VCaP (cell line): Measurements from ENCODE around the gene KCNQ5.

Source experiments
- H3K27ac ChIP-seq: fragments of 450-650 bp; 2 replicates; pipeline ENCODE4 v1.5.1; 2017
- TF ChIP-seq, protein P1 (sequence below): fragments of 450-650 bp; conservative IDR thresholded peaks from 2 replicates; pipeline ENCODE4 v1.5.1; 2017; ENCODE audit warnings: mild to moderate bottlenecking, moderate library complexity

KCNQ5 gene

DNA sequence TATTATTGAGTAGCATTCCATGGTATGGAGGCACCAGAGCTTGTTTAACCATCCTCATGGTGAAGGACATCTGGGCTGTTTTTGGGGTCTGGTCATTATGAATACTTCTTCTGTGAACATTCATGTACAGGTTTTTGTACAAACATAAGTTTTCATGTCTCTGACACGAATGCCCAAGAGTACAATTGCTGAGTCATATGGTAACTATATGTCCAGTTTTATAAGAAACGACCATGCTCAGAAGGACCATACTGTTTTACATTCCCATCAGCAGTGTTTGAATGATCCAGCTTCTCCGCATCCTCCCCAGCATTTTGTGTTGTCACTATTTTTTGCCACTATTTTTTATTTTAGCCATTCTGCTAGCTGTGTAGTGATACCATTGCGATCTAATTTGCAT, 414.8 kb downstream of the KCNQ5 start:
- TF ChIP-seq, protein P1, sequence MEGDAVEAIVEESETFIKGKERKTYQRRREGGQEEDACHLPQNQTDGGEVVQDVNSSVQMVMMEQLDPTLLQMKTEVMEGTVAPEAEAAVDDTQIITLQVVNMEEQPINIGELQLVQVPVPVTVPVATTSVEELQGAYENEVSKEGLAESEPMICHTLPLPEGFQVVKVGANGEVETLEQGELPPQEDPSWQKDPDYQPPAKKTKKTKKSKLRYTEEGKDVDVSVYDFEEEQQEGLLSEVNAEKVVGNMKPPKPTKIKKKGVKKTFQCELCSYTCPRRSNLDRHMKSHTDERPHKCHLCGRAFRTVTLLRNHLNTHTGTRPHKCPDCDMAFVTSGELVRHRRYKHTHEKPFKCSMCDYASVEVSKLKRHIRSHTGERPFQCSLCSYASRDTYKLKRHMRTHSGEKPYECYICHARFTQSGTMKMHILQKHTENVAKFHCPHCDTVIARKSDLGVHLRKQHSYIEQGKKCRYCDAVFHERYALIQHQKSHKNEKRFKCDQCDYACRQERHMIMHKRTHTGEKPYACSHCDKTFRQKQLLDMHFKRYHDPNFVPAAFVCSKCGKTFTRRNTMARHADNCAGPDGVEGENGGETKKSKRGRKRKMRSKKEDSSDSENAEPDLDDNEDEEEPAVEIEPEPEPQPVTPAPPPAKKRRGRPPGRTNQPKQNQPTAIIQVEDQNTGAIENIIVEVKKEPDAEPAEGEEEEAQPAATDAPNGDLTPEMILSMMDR: no peak
- no peak overlapping the region for H3K27ac ChIP-seq

DNA sequence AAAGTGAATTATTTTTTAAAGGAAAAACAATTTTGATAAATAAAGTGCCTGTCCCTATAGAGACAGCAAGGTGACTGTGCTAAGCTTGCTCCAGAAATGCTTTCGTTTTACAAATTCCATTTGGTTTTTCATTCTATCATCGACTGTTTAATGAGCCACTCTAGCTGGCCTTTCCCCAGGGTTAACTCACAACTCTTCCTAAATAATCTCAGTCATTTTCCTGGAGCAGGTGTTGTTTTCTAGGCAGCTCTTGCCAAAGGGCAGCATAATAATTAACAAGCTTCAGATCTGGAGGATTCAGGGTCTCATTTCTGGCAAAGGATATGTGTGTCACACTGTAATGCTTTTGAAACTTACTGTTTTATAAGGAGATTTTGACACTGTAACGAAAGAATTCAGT, 419.2 kb downstream of the KCNQ5 start:
- TF ChIP-seq, protein P1: no peak

DNA sequence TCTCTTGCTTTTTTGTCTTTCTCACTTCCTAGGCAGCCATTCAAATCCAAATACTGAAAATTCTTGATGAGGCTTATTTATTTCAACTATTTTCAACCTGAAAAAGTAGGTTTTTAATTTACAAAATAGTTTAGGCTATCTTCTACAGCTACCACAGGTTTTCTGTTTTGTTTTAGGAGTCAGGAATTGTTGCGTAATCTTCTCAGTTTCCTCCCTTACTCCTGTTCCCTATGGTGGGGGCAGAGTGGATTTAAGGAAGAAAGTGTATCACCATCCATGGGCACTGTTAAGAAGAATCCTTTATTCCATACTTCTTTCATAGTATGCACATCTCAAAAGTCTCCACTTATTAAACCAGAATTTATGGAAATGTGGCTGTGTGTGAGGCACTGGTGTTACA, 421.0 kb downstream of the KCNQ5 start:
- H3K27ac ChIP-seq: no peak overlapping the region
- TF ChIP-seq, protein P1: no peak

More for the DNA sequence above, 419.2 kb downstream of the KCNQ5 start:
- no peak overlapping the region for H3K27ac ChIP-seq

DNA sequence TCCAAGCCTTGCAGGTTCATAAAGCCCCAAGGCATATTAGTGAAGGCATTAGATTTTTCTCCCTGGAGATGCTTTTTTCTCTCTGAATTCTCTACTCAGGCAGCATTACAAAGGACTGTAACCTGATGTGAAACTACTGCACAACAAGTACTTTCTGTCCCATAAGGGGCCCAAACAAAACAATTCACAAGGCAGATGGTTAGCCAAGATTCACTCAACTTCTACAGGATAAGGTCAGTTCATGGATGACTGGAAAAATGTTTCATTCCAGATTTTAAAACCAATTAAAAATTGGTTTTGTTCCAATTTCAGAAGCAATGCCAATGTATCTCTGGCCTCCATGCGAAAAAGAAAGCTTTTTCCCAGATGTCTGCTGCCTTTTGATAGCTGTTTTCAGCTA, 421.6 kb downstream of the KCNQ5 start:
- no peak overlapping the region for H3K27ac ChIP-seq
- TF ChIP-seq, protein P1: no peak

DNA sequence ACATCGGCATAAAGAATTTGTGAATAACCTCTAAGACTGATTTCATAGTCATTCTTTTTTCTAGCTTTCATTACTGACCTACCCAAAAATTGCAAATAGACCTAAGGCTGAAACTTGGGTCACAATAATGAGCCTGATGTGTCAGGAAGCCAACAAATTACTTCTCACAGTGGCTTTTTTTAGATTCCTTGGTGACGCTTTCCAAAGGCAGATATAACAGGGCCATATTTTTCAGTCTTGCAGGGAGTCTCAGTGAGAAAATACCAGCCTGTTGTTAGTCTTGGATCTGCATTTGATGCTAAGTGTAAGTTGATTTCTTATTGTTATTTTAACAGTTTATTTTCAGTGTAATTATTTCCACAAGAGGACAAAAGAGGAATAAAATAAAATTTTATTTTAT, 423.7 kb downstream of the KCNQ5 start:
- no peak overlapping the region for H3K27ac ChIP-seq
- TF ChIP-seq, protein P1: no peak

DNA sequence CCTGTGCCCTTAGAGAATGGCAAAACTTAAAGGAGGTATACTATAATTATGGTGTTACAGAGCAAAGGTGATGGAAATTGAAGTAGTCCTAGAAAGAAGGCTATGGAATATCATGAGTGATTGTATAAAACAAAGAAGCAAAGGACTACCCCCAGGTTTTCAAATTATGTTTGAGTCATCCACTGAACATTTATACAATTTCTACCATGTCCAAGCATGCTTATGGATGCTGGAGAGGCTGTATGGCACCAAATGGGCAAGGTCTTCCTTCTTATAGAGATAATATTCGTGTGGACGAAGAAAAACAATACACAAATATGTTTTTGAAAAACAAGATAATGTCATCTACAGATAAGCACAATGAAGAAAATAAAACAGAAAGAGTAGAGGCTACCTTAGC, 425.9 kb downstream of the KCNQ5 start:
- TF ChIP-seq, protein P1: no peak
- H3K27ac ChIP-seq: no peak overlapping the region

DNA sequence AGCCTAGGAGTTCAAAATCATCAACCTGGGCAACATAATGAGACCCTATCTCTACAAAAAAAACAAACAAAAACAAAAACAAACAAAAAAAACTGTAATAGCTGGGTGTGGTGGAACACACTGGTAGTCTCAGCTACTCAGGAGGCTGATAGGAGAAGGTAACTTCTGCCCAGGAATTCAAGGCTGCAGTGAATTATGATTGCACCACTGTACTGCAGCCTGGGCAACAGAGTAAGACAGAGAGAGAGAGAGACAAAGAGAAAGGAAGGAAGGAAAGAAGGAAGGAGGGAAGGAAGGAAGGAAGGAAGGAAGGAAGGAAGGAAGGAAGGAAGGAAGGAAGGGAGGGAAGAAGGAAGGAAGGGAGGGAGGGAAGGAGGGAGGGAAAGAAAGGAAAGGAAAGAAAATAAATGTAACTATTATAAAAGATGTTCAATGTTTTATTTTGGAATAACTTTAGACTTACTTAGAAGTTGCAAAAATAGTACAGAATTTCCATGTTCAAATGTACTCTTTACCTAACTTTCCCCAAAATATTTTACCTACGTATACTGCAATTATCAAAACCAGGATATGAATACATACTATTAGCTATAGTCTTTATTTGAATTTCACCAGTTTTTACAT, 428.2 kb downstream of the KCNQ5 start:
- TF ChIP-seq, protein P1: no peak
- H3K27ac ChIP-seq: no peak overlapping the region
